Endothelial cell of umbilical vein (primary cell): ENCODE measurements around the gene SWT1. TPM values are rescaled to one million over a fixed set of nuclear protein-coding genes. Genes with fewer than 3 reads are reported as not detected.
"Not testable (repeated sequence)": the region's sequence is repeated elsewhere in the genome, so short reads cannot be mapped to it uniquely, and the experiment has no call there.

Experiments used
- BruUV-seq: library from RNA; stranded (reverse); fragments of 400-500 nt; replicated peaks from 2 replicates; lab custom pipeline; 2021; lab: Mats Ljungman, UMichigan
- CTCF ChIA-PET: fragments of 300-600, 350-600 bp; sonication (Branson Sonifier 250); formaldehyde crosslinking; loops from one replicate; lab custom pipeline; 2021; ENCODE audit warnings: antibody characterized with exemption, inconsistent platforms; lab: Charles Lee
- POLR2A ChIA-PET: fragments of 300-600, 350-600 bp; sonication (Branson Sonifier 250); formaldehyde crosslinking; loops from one replicate; lab custom pipeline; 2021; ENCODE audit warnings: antibody characterized with exemption, inconsistent platforms; lab: Charles Lee
- DNase-seq: peaks from one replicate; pipeline ENCODE4 v3.0.0-alpha.2; 2011; ENCODE audit warnings: low read depth, low spot score
- FAIRE-seq: peaks from 2 replicates; lab custom pipeline; 2011; peaks lifted over from hg19 to GRCh38; lab: Jason Lieb, UNC
- H2AFZ ChIP-seq: 2 replicates; pipeline ENCODE4 v1.6.0; 2012; ENCODE audit warnings: low read depth, low read length, control low read depth, inconsistent platforms
- H3K27ac ChIP-seq: 2 replicates; pipeline ENCODE4 v1.5.1; 2011; ENCODE audit warnings: low read depth, mild to moderate bottlenecking, control low read depth, low read length, moderate library complexity; ENCODE audit not compliant: insufficient read depth
- H3K27me3 ChIP-seq, 2 experiments: 2 replicates each; pipeline versions ENCODE4 v1.6.0 to v1.6.1; 2011; ENCODE audit warnings: low read length in 2 of 2, mixed read lengths in 1 of 2; ENCODE audit not compliant: control insufficient read depth in 2 of 2, insufficient read depth in 2 of 2
- H3K36me3 ChIP-seq, 2 experiments: 2 replicates in 1 of 2; 3 replicates in 1 of 2; pipeline ENCODE4 v1.5.1; 2011; ENCODE audit warnings: low read length in 2 of 2, mild to moderate bottlenecking in 1 of 2, moderate library complexity in 1 of 2; ENCODE audit not compliant: control insufficient read depth in 2 of 2, insufficient read depth in 2 of 2; ENCODE audit errors: extremely low read depth in 1 of 2
- H3K4me1 ChIP-seq: 3 replicates; pipeline ENCODE4 v1.5.1; 2011; ENCODE audit warnings: mild to moderate bottlenecking, low read length; ENCODE audit not compliant: control insufficient read depth, insufficient read depth; ENCODE audit errors: extremely low read depth
- H3K4me2 ChIP-seq: 2 replicates; pipeline ENCODE4 v1.6.1; 2011; ENCODE audit warnings: low read length, control low read depth, mixed read lengths; ENCODE audit not compliant: insufficient read depth
- H3K4me3 ChIP-seq, 3 experiments: fragments of 200-600 bp in 1 of 3; sonication (generic), shearing (Covaris generic) in 1 of 3; replicated peaks in 1 of 3; 2 replicates each; pipeline ENCODE4 v1.5.1; 2011 to 2016; ENCODE audit warnings: control low read depth in 3 of 3, low read length in 3 of 3, mild to moderate bottlenecking in 2 of 3, inconsistent platforms in 1 of 3, low read depth in 1 of 3, moderate library complexity in 1 of 3; ENCODE audit not compliant: insufficient read depth in 1 of 3
- H3K79me2 ChIP-seq: 2 replicates; pipeline ENCODE4 v1.6.0; 2012; ENCODE audit warnings: low read length, inconsistent platforms; ENCODE audit not compliant: control insufficient read depth, insufficient read depth
- H3K9ac ChIP-seq: replicated peaks from 2 replicates; pipeline ENCODE3; 2011; ENCODE audit warnings: low read length, control low read depth; ENCODE audit not compliant: insufficient read depth; ENCODE audit errors: extremely low read depth
- H3K9me1 ChIP-seq: replicated peaks from 3 replicates; pipeline ENCODE4 v1.6.0; 2011; ENCODE audit warnings: mild to moderate bottlenecking, low read length; ENCODE audit not compliant: control insufficient read depth, insufficient read depth; ENCODE audit errors: extremely low read depth
- H3K9me3 ChIP-seq: replicated peaks from 2 replicates; pipeline ENCODE4 v1.5.1; 2012; ENCODE audit warnings: low read length, inconsistent platforms; ENCODE audit not compliant: control insufficient read depth, insufficient read depth
- H4K20me1 ChIP-seq: replicated peaks from 2 replicates; pipeline ENCODE3; 2011; ENCODE audit warnings: mild to moderate bottlenecking, low read length; ENCODE audit not compliant: control insufficient read depth, insufficient read depth; ENCODE audit errors: extremely low read depth
- CTCF ChIP-seq, 2 donors: IDR thresholded peaks; 1 replicate in 1 of 2; 2 replicates in 1 of 2; pipeline ENCODE4 v1.5.1; 2011; ENCODE audit warnings: low read length in 2 of 2, mild to moderate bottlenecking in 2 of 2, moderate library complexity in 2 of 2, control low read depth in 1 of 2, inconsistent platforms in 1 of 2, low read depth in 1 of 2; ENCODE audit not compliant: insufficient read depth in 1 of 2; ENCODE audit errors: extremely low read depth in 1 of 2
- EZH2 ChIP-seq: IDR thresholded peaks from 2 replicates; pipeline ENCODE4 v1.6.1; 2012; ENCODE audit warnings: borderline replicate concordance, low read depth, mild to moderate bottlenecking, moderate library complexity, low read length, inconsistent platforms; ENCODE audit not compliant: severe bottlenecking
- FOS ChIP-seq: IDR thresholded peaks from 2 replicates; pipeline ENCODE4 v1.6.1; 2011; ENCODE audit warnings: mild to moderate bottlenecking, low read length, moderate library complexity, borderline replicate concordance; ENCODE audit not compliant: insufficient read depth
- GATA2 ChIP-seq: IDR thresholded peaks from 2 replicates; pipeline ENCODE4 v1.7.0; 2011; ENCODE audit warnings: low read depth, mild to moderate bottlenecking, moderate library complexity, mixed read lengths, low read length; ENCODE audit not compliant: insufficient read length, insufficient read depth
- JUN ChIP-seq: IDR thresholded peaks from 2 replicates; pipeline ENCODE4 v1.6.1; 2011; ENCODE audit warnings: borderline replicate concordance, low read depth; ENCODE audit not compliant: insufficient read length, insufficient read depth
- MAX ChIP-seq: IDR thresholded peaks from 2 replicates; pipeline ENCODE4 v1.6.1; 2011; ENCODE audit not compliant: insufficient read depth, insufficient read length
- MYC ChIP-seq: IDR thresholded peaks from one replicate; pipeline ENCODE4 v1.6.1; 2011; ENCODE audit warnings: mild to moderate bottlenecking, low read depth, low read length
- POLR2A ChIP-seq: IDR thresholded peaks from 2 replicates; pipeline ENCODE4 v1.6.1; 2012; ENCODE audit warnings: low read depth, mild to moderate bottlenecking, control low read depth, low read length
- POLR2AphosphoS5 ChIP-seq: IDR thresholded peaks from 2 replicates; pipeline ENCODE4 v1.6.1; 2012; ENCODE audit warnings: low read depth, mild to moderate bottlenecking, control low read depth, low read length, moderate library complexity; ENCODE audit not compliant: insufficient read depth
- dilution Hi-C: fragments of 300-500 bp; cut with MboI; formaldehyde crosslinking; loops from one replicate; pipeline ENCODE4 v1.15.0; 2019; ENCODE audit warnings: low sequenced_read_pairs; ENCODE audit not compliant: extremely low pct_ligation_motif_present
- intact Hi-C: fragments of 100-400 bp; cut with micrococcal nuclease; formaldehyde crosslinking; loops from one replicate; pipeline ENCODE4 v1.10.0; 2022
- polyA plus RNA-seq, 4 experiments: library from polyadenylated mRNA; depleted of rRNA in 3 of 4; stranded (reverse) in 3 of 4; unstranded in 1 of 4; fragments of >200 nt; gene quantifications; 2 replicates each; pipeline versions ENCODE4 v1.2.1 to v1.2.3, GENCODE V29; 2011 to 2012; ENCODE audit warnings: missing spikeins in 1 of 4
- total RNA-seq: library from RNA; stranded (reverse); gene quantifications from 2 replicates; pipeline ENCODE4 v1.2.3, GENCODE V29; 2021

SWT1 gene
- total and polyA plus RNA-seq, 2 donors (not counting 3 experiments of a cell fraction or from before 2014, with no cell fraction given) = 1.0 to 4.3 TPM

- Histone ChIP-seq H3K9me1 (no peaks in the 10 kb centered on the region), H3K9ac (no peak overlapping the region), H3K27me3 (no peaks in the 10 kb centered on the region), H3K36me3 (no peaks in the 10 kb centered on the region), H3K4me3 (no peak overlapping the region), H4K20me1 (no peaks in the 10 kb centered on the region), H3K9me3 (no peaks in the 10 kb centered on the region), H3K27ac (no peak overlapping the region), H2AFZ (no peak overlapping the region), H3K79me2 (no peaks in the 10 kb centered on the region), H3K4me2 (no peak overlapping the region), H3K4me1 (peaks cover 2% of the 10 kb centered on the region)
- FAIRE-seq = no peak
- no peak for DNase-seq
- dilution Hi-C loops (no loop called here), intact Hi-C loops (no loop called here)
- ChIA-PET POLR2A (interaction anchor here (0.5 kb wide), 1 partner anchor 86 kb away, joined by 6 read pairs; no protein-coding TSS in a partner anchor), CTCF (interaction anchor here (1.5 kb wide), 1 partner anchor 39 kb away, joined by 8 read pairs; no protein-coding TSS in a partner anchor)
- TF ChIP-seq MAX (no peak), POLR2A (no peak), FOS (no peak), CTCF (IDR thresholded peaks at IDR 0.05; ENCODE audit: extremely low read depth in 1 of 2, insufficient read depth in 1 of 2, low read depth in 1 of 2, low read length in 2 of 2) (no peak), POLR2AphosphoS5 (no peak), MYC (no peak), GATA2 (no peak), JUN (no peak), EZH2 (no peak)
- BruUV-seq = no TSS peak
Observed at GRCh38 chr1:185208626-185209180, 51.7 kb downstream of the SWT1 start.

GRCh38 chr1:185209357-185209756, 52.4 kb downstream of the SWT1 start:
- dilution Hi-C loops = not testable (repeated sequence)

More at GRCh38 chr1:185209357-185209756, 52.4 kb downstream of the SWT1 start:
- BruUV-seq, DNase-seq, H3K4me2 ChIP-seq, intact Hi-C loops, H3K9ac ChIP-seq, H3K9me1 ChIP-seq, H3K27me3 ChIP-seq, H3K27ac ChIP-seq, FAIRE-seq, H3K4me1 ChIP-seq, H3K9me3 ChIP-seq, H3K79me2 ChIP-seq, H4K20me1 ChIP-seq, H3K4me3 ChIP-seq, POLR2A ChIA-PET, H2AFZ ChIP-seq, H3K36me3 ChIP-seq: not testable (repeated sequence)
- CTCF ChIA-PET = interaction anchor here (1.5 kb wide), 1 partner anchor 39 kb away, joined by 8 read pairs; no protein-coding TSS in a partner anchor
